PC-9 (cell line): ENCODE measurements around the gene ABHD3. TPM values are rescaled to one million over a fixed set of nuclear protein-coding genes. Genes with fewer than 3 reads are reported as not detected.
"Not testable (repeated sequence)": the region's sequence is repeated elsewhere in the genome, so short reads cannot be mapped to it uniquely, and the experiment has no call there.

Experiments
- BruUV-seq: library from RNA; stranded (reverse); fragments of 400-500 nt; replicated peaks from 2 replicates; lab custom pipeline; 2021; lab: Mats Ljungman, UMichigan
- CTCF ChIA-PET: fragments of 300-600 bp; sonication (Branson Sonifier 250); formaldehyde crosslinking; loops from one replicate; lab custom pipeline; 2022; ENCODE audit warnings: antibody characterized with exemption; lab: Charles Lee
- POLR2A ChIA-PET: fragments of 300-600 bp; sonication (Branson Sonifier 250); formaldehyde crosslinking; loops from one replicate; lab custom pipeline; 2022; ENCODE audit warnings: antibody characterized with exemption; ENCODE audit not compliant: unreplicated experiment; lab: Charles Lee
- DNase-seq, 2 experiments: peaks; one replicate each; pipeline versions ENCODE4 v3.0.0 to v3.0.0-alpha.2; 2015 to 2022; ENCODE audit warnings: mixed read lengths in 1 of 2
- H2AFZ ChIP-seq: fragments of 200-600 bp; sonication (generic); 2 replicates; pipeline ENCODE4 v1.8.1; 2017; ENCODE audit warnings: antibody characterized with exemption
- H3F3A ChIP-seq: fragments of 200-600 bp; sonication (generic); 2 replicates; pipeline ENCODE4 v1.8.1; 2017; ENCODE audit warnings: antibody characterized with exemption, mild to moderate bottlenecking, low read depth; ENCODE audit not compliant: insufficient read depth
- H3K27ac ChIP-seq: fragments of 200-600 bp; sonication (generic); 2 replicates; pipeline ENCODE4 v1.6.1; 2016; ENCODE audit warnings: mixed run types
- H3K27me3 ChIP-seq: fragments of 200-600 bp; sonication (generic); 2 replicates; pipeline ENCODE4 v1.6.1; 2016; ENCODE audit warnings: low read depth, mixed run types; ENCODE audit not compliant: insufficient read depth
- H3K36me3 ChIP-seq: fragments of 200-600 bp; sonication (generic); 2 replicates; pipeline ENCODE4 v1.6.1; 2016; ENCODE audit warnings: low read depth, mixed run types
- H3K4me1 ChIP-seq: fragments of 200-600 bp; sonication (generic); replicated peaks from 2 replicates; pipeline ENCODE4 v1.6.1; 2016; ENCODE audit warnings: mixed run types; ENCODE audit not compliant: insufficient read depth
- H3K4me2 ChIP-seq: fragments of 200-600 bp; sonication (generic); 2 replicates; pipeline ENCODE4 v1.6.1; 2017; ENCODE audit warnings: mixed run types
- H3K4me3 ChIP-seq: fragments of 200-600 bp; sonication (generic); 2 replicates; pipeline ENCODE4 v1.6.1; 2016; ENCODE audit warnings: mixed run types
- H3K79me2 ChIP-seq: fragments of 200-600 bp; sonication (generic); 2 replicates; pipeline ENCODE4 v1.6.1; 2017; ENCODE audit warnings: low read depth, mixed run types
- H3K9me2 ChIP-seq: fragments of 200-600 bp; sonication (generic); 2 replicates; pipeline ENCODE4 v1.8.1; 2017; ENCODE audit warnings: mild to moderate bottlenecking; ENCODE audit not compliant: insufficient read depth
- H3K9me3 ChIP-seq: fragments of 200-600 bp; sonication (generic); 2 replicates; pipeline ENCODE4 v1.8.1; 2016; ENCODE audit warnings: low read depth; ENCODE audit not compliant: insufficient read depth
- H4K20me1 ChIP-seq: fragments of 200-600 bp; sonication (generic); 2 replicates; pipeline ENCODE4 v1.8.1; 2017; ENCODE audit not compliant: insufficient read depth
- EZH2 ChIP-seq: fragments of 200-600 bp; sonication (generic); IDR thresholded peaks from 2 replicates; pipeline ENCODE4 v1.8.0; 2017; ENCODE audit warnings: antibody characterized with exemption, low read depth
- intact Hi-C: fragments of 100-400 bp; cut with micrococcal nuclease; formaldehyde crosslinking; loops from one replicate; pipeline ENCODE4 v1.10.0; 2022; ENCODE audit not compliant: unreplicated experiment
- total RNA-seq: library from RNA; stranded (reverse); gene quantifications from 2 replicates; pipeline ENCODE4 v1.2.3, GENCODE V29; 2021
- TF ChIP-seq, protein P1 (sequence below): fragments of 200-600 bp; sonication (generic); conservative IDR thresholded peaks from 2 replicates; pipeline ENCODE4 v1.6.1; 2017; ENCODE audit warnings: mixed run types, antibody characterized with exemption, mild to moderate bottlenecking, moderate library complexity

Gene ABHD3
- total RNA-seq, 1 experiment from 2014 or later: 33.7 TPM

DNA sequence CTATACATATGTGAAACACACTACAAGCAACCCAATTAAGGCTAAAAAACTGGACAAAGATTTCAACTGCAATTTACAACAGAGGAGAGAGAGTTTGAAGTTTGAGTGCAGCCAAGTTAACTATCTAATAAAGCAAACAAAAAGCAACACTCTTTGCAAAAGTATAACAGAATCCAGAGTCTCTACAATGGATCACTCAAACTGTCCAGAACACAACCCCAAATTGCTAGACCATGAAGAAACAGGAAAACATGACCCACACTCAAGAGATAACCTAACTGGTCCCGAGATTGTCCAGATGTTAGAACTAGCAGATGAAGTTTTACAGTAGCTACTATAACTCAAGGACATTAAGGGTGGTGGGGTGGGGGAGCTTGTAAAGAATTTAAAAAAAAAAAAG is 14.8 kb downstream of the ABHD3 start:
- Histone ChIP-seq H3K9me2 (no peaks in the 10 kb centered on the region), H2AFZ (no peak overlapping the region), H3F3A (peaks cover 3% of the 10 kb centered on the region; the same call in 1 of the 2 replicates), H3K4me3 (no peak overlapping the region), H3K9me3 (no peaks in the 10 kb centered on the region), H3K79me2 (no peaks in the 10 kb centered on the region), H3K4me1 (peaks cover 11% of the 10 kb centered on the region), H3K27me3 (no peaks in the 10 kb centered on the region), H3K36me3 (no peaks in the 10 kb centered on the region), H3K4me2 (no peak overlapping the region), H3K27ac (no peak overlapping the region), H4K20me1 (no peaks in the 10 kb centered on the region)
- POLR2A ChIA-PET: no interaction called here
- no peak for DNase-seq
- CTCF ChIA-PET: no interaction called here
- no peak for TF ChIP-seq EZH2
- TF ChIP-seq, protein P1, sequence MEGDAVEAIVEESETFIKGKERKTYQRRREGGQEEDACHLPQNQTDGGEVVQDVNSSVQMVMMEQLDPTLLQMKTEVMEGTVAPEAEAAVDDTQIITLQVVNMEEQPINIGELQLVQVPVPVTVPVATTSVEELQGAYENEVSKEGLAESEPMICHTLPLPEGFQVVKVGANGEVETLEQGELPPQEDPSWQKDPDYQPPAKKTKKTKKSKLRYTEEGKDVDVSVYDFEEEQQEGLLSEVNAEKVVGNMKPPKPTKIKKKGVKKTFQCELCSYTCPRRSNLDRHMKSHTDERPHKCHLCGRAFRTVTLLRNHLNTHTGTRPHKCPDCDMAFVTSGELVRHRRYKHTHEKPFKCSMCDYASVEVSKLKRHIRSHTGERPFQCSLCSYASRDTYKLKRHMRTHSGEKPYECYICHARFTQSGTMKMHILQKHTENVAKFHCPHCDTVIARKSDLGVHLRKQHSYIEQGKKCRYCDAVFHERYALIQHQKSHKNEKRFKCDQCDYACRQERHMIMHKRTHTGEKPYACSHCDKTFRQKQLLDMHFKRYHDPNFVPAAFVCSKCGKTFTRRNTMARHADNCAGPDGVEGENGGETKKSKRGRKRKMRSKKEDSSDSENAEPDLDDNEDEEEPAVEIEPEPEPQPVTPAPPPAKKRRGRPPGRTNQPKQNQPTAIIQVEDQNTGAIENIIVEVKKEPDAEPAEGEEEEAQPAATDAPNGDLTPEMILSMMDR: no peak
- intact Hi-C loops: no loop called here
- BruUV-seq: no TSS peak

DNA sequence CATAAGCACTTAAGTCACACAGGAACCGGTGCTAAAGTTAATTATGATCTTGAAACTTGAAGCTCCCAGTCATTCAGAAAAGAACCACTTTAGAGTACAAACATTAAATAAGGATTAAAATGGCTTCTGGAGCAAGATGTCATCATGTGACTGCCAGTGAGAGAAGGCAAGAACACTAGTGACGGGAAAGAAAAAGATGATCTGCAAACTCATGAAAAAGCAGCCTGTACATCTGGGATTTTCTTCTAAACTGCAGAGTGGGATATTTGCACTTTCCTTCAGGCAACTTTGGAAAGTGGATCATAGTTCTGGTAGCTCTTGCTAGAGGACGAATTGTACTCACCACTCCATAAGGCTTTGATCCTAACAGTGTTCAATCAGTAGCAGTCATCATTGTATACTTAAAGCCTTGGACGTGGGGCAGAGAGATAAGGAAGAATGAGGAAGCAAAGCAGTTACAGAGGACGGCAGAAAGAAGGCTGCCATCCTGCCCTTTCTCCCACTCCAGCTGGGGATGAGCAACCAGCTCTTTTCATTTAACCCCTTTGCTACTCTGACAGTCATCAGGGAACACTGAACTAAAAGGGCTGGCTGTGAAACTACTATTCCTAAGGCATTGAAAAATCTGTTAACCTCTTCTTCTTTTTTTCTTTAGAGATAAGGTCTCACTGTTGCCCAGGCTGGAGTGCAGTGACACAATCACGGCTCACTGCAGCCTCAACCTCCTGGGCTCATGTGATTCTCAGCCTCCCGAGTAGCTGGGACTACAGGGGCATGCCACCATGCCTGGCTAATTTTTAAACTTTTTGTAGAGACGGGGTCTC is 18.1 kb downstream of the ABHD3 start:
- no peak overlapping the region for H2AFZ ChIP-seq

DNA sequence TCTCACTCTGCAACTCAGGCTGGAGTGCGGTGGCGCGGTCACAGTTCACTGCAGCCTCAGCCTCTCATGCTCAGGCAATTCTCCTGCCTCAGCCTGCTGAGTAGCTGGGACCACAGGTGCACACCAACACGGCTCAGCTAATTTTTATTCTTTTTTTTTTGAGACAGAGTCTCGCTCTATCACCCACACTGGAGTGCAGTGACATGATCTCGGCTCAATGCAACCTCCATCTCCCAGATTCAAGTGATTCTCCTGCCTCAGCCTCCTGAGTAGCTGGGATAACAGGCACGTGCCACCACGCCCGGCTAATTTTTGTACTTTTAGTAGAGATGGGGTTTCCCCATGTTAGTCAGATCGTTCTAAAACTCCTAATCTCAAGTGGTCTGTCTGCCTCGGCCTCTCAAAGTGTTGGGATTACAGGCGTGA is 19.0 kb downstream of the ABHD3 start:
- DNase-seq, H3K4me3 ChIP-seq, POLR2A ChIA-PET, H3K27ac ChIP-seq, H4K20me1 ChIP-seq, intact Hi-C loops, H3K27me3 ChIP-seq, BruUV-seq, H3K36me3 ChIP-seq, H2AFZ ChIP-seq, H3K9me3 ChIP-seq, H3K9me2 ChIP-seq, H3K4me2 ChIP-seq, H3K79me2 ChIP-seq, H3F3A ChIP-seq: not testable (repeated sequence)
- H3K4me1 ChIP-seq: peaks cover 11% of the 10 kb centered on the region
- CTCF ChIA-PET: interaction anchor here (0.7 kb wide), 1 partner anchor 478 kb away, joined by 3 read pairs; no protein-coding TSS in a partner anchor

More for the DNA sequence above, 18.1 kb downstream of the ABHD3 start:
- POLR2A ChIA-PET: interaction anchor here (0.6 to 0.7 kb wide), 2 partner anchors 58 to 68 kb away, joined by 5 to 12 read pairs; no protein-coding TSS in a partner anchor
- Histone ChIP-seq H3K27me3 (no peaks in the 10 kb centered on the region), H3K27ac (0 out of 2 replicates have a peak overlapping the region, but pooled peaks have one; percentile 32), H3F3A (peaks cover 3% of the 10 kb centered on the region; the same call in 1 of the 2 replicates), H3K4me1 (peaks cover 11% of the 10 kb centered on the region), H4K20me1 (no peaks in the 10 kb centered on the region), H3K4me2 (peak overlapping the region; percentile 36), H3K36me3 (no peaks in the 10 kb centered on the region), H3K4me3 (no peak overlapping the region), H3K9me2 (no peaks in the 10 kb centered on the region), H3K79me2 (no peaks in the 10 kb centered on the region), H3K9me3 (no peaks in the 10 kb centered on the region)
- DNase-seq: peak in 1 of 2 experiments; percentile 35
- BruUV-seq: no TSS peak
- CTCF ChIA-PET: interaction anchor here (0.7 kb wide), 1 partner anchor 477 kb away, joined by 3 read pairs; no protein-coding TSS in a partner anchor
- TF ChIP-seq, protein P1: no peak
- TF ChIP-seq EZH2: no peak
- intact Hi-C loops: no loop called here
